ENCODE measurements around the gene RAB5IF. TPM values are rescaled to one million over a fixed set of nuclear protein-coding genes. Genes with fewer than 3 reads are reported as not detected.
"Not testable (repeated sequence)": the region's sequence is repeated elsewhere in the genome, so short reads cannot be mapped to it uniquely, and the experiment has no call there.

The RAB5IF gene
- total RNA-seq (88.0 and 123 TPM in 2 replicates), polyA plus RNA-seq (114 and 162 TPM in 2 replicates)

GRCh38 chr20:36605399-36606157 lies at the start of gene RAB5IF:
TSS of gene RAB5IF (plus strand) at chr20:36605779. CDS start at chr20:36605952, 173 bp downstream.
- Histone ChIP-seq H3K27me3 (no peaks in the 10 kb centered on the region), H3K27ac (peak within 1 kb of the TSS; percentile 87), H3K4me3 (peak within 1 kb of the TSS; percentile 86), H3K9me3 (ENCODE audit: low read depth) (no peaks in the 10 kb centered on the region), H3K4me1 (ENCODE audit: low read depth) (peaks cover 5% of the 10 kb centered on the region), H3K36me3 (peaks cover 11% of the 10 kb centered on the region)
- TF ChIP-seq, protein P1, sequence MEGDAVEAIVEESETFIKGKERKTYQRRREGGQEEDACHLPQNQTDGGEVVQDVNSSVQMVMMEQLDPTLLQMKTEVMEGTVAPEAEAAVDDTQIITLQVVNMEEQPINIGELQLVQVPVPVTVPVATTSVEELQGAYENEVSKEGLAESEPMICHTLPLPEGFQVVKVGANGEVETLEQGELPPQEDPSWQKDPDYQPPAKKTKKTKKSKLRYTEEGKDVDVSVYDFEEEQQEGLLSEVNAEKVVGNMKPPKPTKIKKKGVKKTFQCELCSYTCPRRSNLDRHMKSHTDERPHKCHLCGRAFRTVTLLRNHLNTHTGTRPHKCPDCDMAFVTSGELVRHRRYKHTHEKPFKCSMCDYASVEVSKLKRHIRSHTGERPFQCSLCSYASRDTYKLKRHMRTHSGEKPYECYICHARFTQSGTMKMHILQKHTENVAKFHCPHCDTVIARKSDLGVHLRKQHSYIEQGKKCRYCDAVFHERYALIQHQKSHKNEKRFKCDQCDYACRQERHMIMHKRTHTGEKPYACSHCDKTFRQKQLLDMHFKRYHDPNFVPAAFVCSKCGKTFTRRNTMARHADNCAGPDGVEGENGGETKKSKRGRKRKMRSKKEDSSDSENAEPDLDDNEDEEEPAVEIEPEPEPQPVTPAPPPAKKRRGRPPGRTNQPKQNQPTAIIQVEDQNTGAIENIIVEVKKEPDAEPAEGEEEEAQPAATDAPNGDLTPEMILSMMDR (IDR thresholded peaks at IDR 0.05; ENCODE audit: low read depth, low read length), result peak; percentile 89
- DNase-seq (ENCODE audit: low read depth in 1 of 2, low spot score in 1 of 2), result peak; percentile 99

DNA sequence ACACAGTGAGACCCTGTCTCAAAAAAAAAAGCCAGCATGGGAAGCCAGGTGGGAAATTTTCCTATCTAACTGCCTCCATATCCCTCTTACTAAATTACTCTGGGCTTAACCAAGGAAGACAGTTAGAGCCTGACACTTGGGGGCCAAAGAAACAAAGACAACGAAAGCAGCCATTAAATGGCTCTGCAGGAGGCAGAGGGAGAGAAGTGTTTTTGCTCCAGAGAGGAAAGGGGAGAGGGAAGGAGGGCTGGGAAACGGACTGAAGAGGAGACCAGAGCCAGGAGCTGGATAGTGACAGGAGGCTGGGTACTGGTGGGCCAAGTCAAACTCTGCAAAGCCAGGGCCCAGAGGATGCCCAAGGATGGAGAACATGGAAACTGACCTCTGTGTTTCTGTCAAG lies 42.9 kb upstream of the RAB5IF start:
- DNase-seq (ENCODE audit: low read depth in 1 of 2, low spot score in 1 of 2), result no peak
- H3K9me3 ChIP-seq (ENCODE audit: low read depth), result no peaks in the 10 kb centered on the region
- H3K4me3 ChIP-seq, result no peak overlapping the region
- no peaks in the 10 kb centered on the region for H3K36me3 ChIP-seq
- H3K27me3 ChIP-seq, result no peaks in the 10 kb centered on the region
- no peaks in the 10 kb centered on the region for H3K4me1 ChIP-seq (ENCODE audit: low read depth)
- TF ChIP-seq, protein P1 (IDR thresholded peaks at IDR 0.05; ENCODE audit: low read depth, low read length), result no peak
- no peak overlapping the region for H3K27ac ChIP-seq

- no peaks in the 10 kb centered on the region for H3K4me1 ChIP-seq (ENCODE audit: low read depth)
- TF ChIP-seq, protein P1 (IDR thresholded peaks at IDR 0.05; ENCODE audit: low read depth, low read length), result no peak
- DNase-seq (ENCODE audit: low read depth in 1 of 2, low spot score in 1 of 2), result no peak
- no peak overlapping the region for H3K27ac ChIP-seq
- no peaks in the 10 kb centered on the region for H3K9me3 ChIP-seq (ENCODE audit: low read depth)
- no peaks in the 10 kb centered on the region for H3K36me3 ChIP-seq
- H3K27me3 ChIP-seq, result no peaks in the 10 kb centered on the region
- no peak overlapping the region for H3K4me3 ChIP-seq
These were observed 42.2 kb upstream of the RAB5IF start for GRCh38 chr20:36563374-36563773.

GRCh38 chr20:36564078-36564725 lies 41.4 kb upstream of the RAB5IF start:
- H3K4me3 ChIP-seq; H3K9me3 ChIP-seq (ENCODE audit: low read depth); DNase-seq (ENCODE audit: low read depth in 1 of 2, low spot score in 1 of 2); H3K27me3 ChIP-seq; H3K27ac ChIP-seq; H3K4me1 ChIP-seq (ENCODE audit: low read depth); H3K36me3 ChIP-seq: not testable (repeated sequence)

GRCh38 chr20:36564726-36565121 lies 40.9 kb upstream of the RAB5IF start:
- DNase-seq (ENCODE audit: low read depth in 1 of 2, low spot score in 1 of 2); H3K27me3 ChIP-seq; H3K4me3 ChIP-seq; H3K27ac ChIP-seq; H3K36me3 ChIP-seq; H3K4me1 ChIP-seq (ENCODE audit: low read depth); H3K9me3 ChIP-seq (ENCODE audit: low read depth): not testable (repeated sequence)

GRCh38 chr20:36565520-36565919 lies 40.1 kb upstream of the RAB5IF start:
- DNase-seq (ENCODE audit: low read depth in 1 of 2, low spot score in 1 of 2), result no peak
- H3K4me1 ChIP-seq (ENCODE audit: low read depth), result no peaks in the 10 kb centered on the region
- TF ChIP-seq, protein P1 (IDR thresholded peaks at IDR 0.05; ENCODE audit: low read depth, low read length), result no peak
- no peaks in the 10 kb centered on the region for H3K9me3 ChIP-seq (ENCODE audit: low read depth)
- no peaks in the 10 kb centered on the region for H3K27me3 ChIP-seq
- no peak overlapping the region for H3K4me3 ChIP-seq
- no peak overlapping the region for H3K27ac ChIP-seq
- no peaks in the 10 kb centered on the region for H3K36me3 ChIP-seq

Measured in cardiac muscle cell (in vitro differentiated cells and primary cell).